Hepatocyte (in vitro differentiated cells): ENCODE results near the gene TMEM108. TPM values are rescaled to one million over a fixed set of nuclear protein-coding genes. Genes with fewer than 3 reads are reported as not detected.
"Not testable (repeated sequence)": the region's sequence is repeated elsewhere in the genome, so short reads cannot be mapped to it uniquely, and the experiment has no call there.

Experiments
- DNase-seq: peaks from one replicate; pipeline ENCODE4 v3.0.0-alpha.2; 2016; ENCODE audit warnings: low spot score
- H2AFZ ChIP-seq: fragments of 200-600 bp; sonication (generic); 2 replicates; pipeline ENCODE4 v1.6.0; 2016; ENCODE audit warnings: antibody characterized with exemption, mild to moderate bottlenecking
- H3K27ac ChIP-seq: fragments of 200-600 bp; sonication (generic); 2 replicates; pipeline ENCODE4 v1.5.1; 2016; ENCODE audit warnings: mild to moderate bottlenecking
- H3K27me3 ChIP-seq: fragments of 200-600 bp; sonication (generic); 2 replicates; pipeline ENCODE4 v1.6.1; 2016
- H3K36me3 ChIP-seq: fragments of 200-600 bp; sonication (generic); replicated peaks from 2 replicates; pipeline ENCODE4 v1.5.1; 2016; ENCODE audit warnings: low read depth; ENCODE audit not compliant: insufficient read depth
- H3K4me1 ChIP-seq: fragments of 200-600 bp; sonication (generic); 2 replicates; pipeline ENCODE4 v1.5.1; 2016; ENCODE audit warnings: mild to moderate bottlenecking, moderate library complexity; ENCODE audit not compliant: insufficient read depth
- H3K4me2 ChIP-seq: fragments of 200-600 bp; sonication (generic); 2 replicates; pipeline ENCODE4 v1.6.0; 2016
- H3K4me3 ChIP-seq: fragments of 200-600 bp; sonication (generic); 2 replicates; pipeline ENCODE4 v1.5.1; 2016; ENCODE audit warnings: mild to moderate bottlenecking
- H3K79me2 ChIP-seq: fragments of 200-600 bp; sonication (generic); 2 replicates; pipeline ENCODE4 v1.6.0; 2017; ENCODE audit warnings: mild to moderate bottlenecking
- H3K9me2 ChIP-seq: fragments of 200-600 bp; sonication (generic); replicated peaks from 2 replicates; pipeline ENCODE4 v1.6.0; 2017; ENCODE audit warnings: mild to moderate bottlenecking; ENCODE audit not compliant: insufficient read depth
- H3K9me3 ChIP-seq: fragments of 200-600 bp; sonication (generic); 2 replicates; pipeline ENCODE4 v1.5.1; 2016; ENCODE audit warnings: low read depth, mild to moderate bottlenecking
- H4K20me1 ChIP-seq: fragments of 200-600 bp; sonication (generic); 2 replicates; pipeline ENCODE4 v1.6.0; 2016; ENCODE audit warnings: mild to moderate bottlenecking; ENCODE audit not compliant: insufficient read depth, poor library complexity, severe bottlenecking
- EZH2 ChIP-seq: fragments of 200-600 bp; sonication (generic); IDR thresholded peaks from 2 replicates; pipeline ENCODE4 v1.6.1; 2016; ENCODE audit warnings: antibody characterized with exemption, mild to moderate bottlenecking, borderline replicate concordance
- EZH2phosphoT487 ChIP-seq: fragments of 200-600 bp; sonication (generic); IDR thresholded peaks from one replicate; pipeline ENCODE4 v1.6.1; 2018; ENCODE audit warnings: antibody characterized with exemption, mild to moderate bottlenecking, low read depth, moderate library complexity; ENCODE audit not compliant: unreplicated experiment, severe bottlenecking
- WGBS: methylation state at CpG from one replicate; pipeline ENCODE4 v1.1.6; 2016; ENCODE audit warnings: low lambda C conversion rate; ENCODE audit errors: missing lambda C conversion rate; 5-methylcytosine and 5-hydroxymethylcytosine counted together
- polyA plus RNA-seq: library from polyadenylated mRNA; unstranded; fragments of >200 nt; fragmentation: Nextera tagmentation; extraction: Ambion mirVana; gene quantifications from 2 replicates; pipeline ENCODE4 v1.2.1, GENCODE V29; 2016
- total RNA-seq: library from RNA; depleted of rRNA; stranded (reverse); fragments of >200 nt; gene quantifications from 2 replicates; pipeline ENCODE4 v1.2.3, GENCODE V29; 2014
- TF ChIP-seq, protein P1 (sequence below): fragments of 200-600 bp; sonication (generic); IDR thresholded peaks from 2 replicates; pipeline ENCODE4 v1.5.1; 2016; ENCODE audit warnings: antibody characterized with exemption, mild to moderate bottlenecking; ENCODE audit not compliant: poor library complexity

Gene TMEM108
- total and polyA plus RNA-seq, 2 experiments from 2014 or later, result 0.53 to 6.5 TPM

DNA sequence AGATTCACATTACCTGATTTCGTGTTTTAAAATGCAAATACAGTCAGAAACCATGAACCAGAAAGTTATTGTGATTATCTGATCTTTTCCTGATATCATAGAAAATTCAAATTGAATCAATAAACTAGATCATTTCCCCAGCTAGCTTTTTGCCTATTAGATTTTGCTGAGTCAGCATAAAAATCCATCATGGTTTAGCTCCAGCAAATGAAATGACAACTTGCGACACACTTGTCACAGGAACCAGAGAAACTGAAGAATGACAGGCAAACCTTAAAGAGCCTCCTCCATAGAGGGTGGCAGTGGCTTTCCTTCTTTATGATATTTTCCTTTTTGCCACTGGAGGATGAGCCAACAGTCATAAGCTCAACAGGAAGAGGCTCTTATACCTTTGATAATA, 30.6 kb upstream of the TMEM108 start:
- Histone ChIP-seq H3K4me2 (no peak overlapping the region), H3K36me3 (no peaks in the 10 kb centered on the region), H2AFZ (no peak overlapping the region), H3K9me3 (no peaks in the 10 kb centered on the region), H3K27ac (no peak overlapping the region), H3K27me3 (no peaks in the 10 kb centered on the region), H3K4me3 (no peak overlapping the region), H3K9me2 (no peaks in the 10 kb centered on the region), H3K79me2 (no peaks in the 10 kb centered on the region), H3K4me1 (no peaks in the 10 kb centered on the region), H4K20me1 (no peaks in the 10 kb centered on the region)
- no peak for DNase-seq
- TF ChIP-seq EZH2phosphoT487, result no peak
- TF ChIP-seq, protein P1, sequence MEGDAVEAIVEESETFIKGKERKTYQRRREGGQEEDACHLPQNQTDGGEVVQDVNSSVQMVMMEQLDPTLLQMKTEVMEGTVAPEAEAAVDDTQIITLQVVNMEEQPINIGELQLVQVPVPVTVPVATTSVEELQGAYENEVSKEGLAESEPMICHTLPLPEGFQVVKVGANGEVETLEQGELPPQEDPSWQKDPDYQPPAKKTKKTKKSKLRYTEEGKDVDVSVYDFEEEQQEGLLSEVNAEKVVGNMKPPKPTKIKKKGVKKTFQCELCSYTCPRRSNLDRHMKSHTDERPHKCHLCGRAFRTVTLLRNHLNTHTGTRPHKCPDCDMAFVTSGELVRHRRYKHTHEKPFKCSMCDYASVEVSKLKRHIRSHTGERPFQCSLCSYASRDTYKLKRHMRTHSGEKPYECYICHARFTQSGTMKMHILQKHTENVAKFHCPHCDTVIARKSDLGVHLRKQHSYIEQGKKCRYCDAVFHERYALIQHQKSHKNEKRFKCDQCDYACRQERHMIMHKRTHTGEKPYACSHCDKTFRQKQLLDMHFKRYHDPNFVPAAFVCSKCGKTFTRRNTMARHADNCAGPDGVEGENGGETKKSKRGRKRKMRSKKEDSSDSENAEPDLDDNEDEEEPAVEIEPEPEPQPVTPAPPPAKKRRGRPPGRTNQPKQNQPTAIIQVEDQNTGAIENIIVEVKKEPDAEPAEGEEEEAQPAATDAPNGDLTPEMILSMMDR, result no peak
- TF ChIP-seq EZH2, result no peak
- WGBS, result 86% methylated on average over 2 of the region's 2 CpGs

DNA sequence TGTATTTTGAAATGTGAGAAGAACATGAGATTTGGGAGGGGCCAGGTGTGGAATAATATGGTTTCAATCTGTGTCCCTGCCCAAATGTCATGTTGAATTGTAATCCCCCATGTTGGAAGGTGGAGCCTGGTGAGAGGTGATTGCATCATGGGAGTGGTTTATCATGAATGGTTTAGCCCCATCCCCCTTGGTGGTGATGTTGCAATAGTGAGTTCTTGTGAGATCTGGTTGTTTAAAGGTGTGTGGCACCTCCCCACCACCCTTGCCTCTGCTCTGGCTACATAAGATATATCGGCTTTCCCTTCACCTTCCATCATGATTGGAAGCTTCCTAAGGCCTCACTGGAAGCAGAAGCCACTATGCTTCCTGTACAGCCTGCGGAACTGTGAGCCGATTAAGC, 23.9 kb upstream of the TMEM108 start:
- Histone ChIP-seq H3K36me3 (no peaks in the 10 kb centered on the region), H3K4me1 (no peaks in the 10 kb centered on the region), H4K20me1 (no peaks in the 10 kb centered on the region), H3K79me2 (no peaks in the 10 kb centered on the region), H2AFZ (no peak overlapping the region), H3K9me3 (no peaks in the 10 kb centered on the region), H3K27me3 (no peaks in the 10 kb centered on the region), H3K27ac (no peak overlapping the region), H3K4me2 (no peak overlapping the region), H3K9me2 (no peaks in the 10 kb centered on the region), H3K4me3 (no peak overlapping the region)
- WGBS, result 97% methylated on average over 3 of the region's 3 CpGs
- no peak for DNase-seq
- TF ChIP-seq EZH2phosphoT487, result no peak
- no peak for TF ChIP-seq EZH2
- TF ChIP-seq, protein P1, result no peak

DNA sequence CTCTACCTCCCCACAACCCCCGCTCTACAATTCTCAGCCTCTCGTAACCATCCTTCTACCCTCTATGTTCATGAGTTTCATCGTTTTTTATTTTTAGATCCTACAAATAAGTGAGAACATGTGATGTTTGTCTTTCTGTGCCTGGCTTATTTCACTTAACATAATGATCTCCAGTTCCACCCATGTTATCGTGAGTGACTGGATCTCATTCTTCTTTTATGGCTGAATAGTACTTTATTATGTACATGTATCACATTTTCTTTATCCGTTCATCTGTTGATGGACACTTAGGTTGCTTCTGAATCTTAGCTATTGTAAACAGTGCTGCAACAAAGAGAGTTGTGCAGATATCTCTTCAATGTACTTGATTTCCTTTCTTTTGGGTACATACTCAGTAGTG, 22.6 kb upstream of the TMEM108 start:
- not testable (repeated sequence) for DNase-seq, H3K4me3 ChIP-seq, H3K27me3 ChIP-seq, H3K9me2 ChIP-seq, H3K27ac ChIP-seq, H3K4me2 ChIP-seq, H2AFZ ChIP-seq, H3K9me3 ChIP-seq, H3K79me2 ChIP-seq, H4K20me1 ChIP-seq, H3K36me3 ChIP-seq, H3K4me1 ChIP-seq
- 63% methylated on average over 5 of the region's 5 CpGs for WGBS

DNA sequence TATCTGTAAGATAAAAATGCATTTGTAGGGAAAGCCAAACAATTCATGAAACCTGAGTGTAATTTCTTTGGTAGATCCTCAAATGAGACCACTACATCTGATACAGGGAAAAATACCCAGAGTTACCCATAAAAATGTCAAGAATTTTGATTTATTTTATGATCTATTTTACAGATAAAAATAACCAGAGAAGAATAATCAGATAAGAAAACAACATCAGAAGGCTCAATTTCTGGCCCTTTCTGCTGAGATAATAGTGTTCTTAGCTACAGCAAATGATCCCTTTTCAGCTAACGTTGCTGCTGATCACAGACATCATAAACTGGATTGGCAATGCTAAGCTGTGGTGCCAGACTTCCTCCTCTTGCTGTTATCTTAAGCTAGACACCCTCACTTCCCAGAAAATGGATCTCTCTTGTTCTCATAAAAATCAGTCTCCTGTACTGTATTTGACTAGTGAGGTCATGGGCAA, 21.3 kb upstream of the TMEM108 start:
- DNase-seq, result no peak
- Histone ChIP-seq H2AFZ (no peak overlapping the region), H3K9me2 (no peaks in the 10 kb centered on the region), H3K27ac (no peak overlapping the region), H4K20me1 (no peaks in the 10 kb centered on the region), H3K4me3 (no peak overlapping the region), H3K27me3 (no peaks in the 10 kb centered on the region), H3K36me3 (no peaks in the 10 kb centered on the region), H3K79me2 (no peaks in the 10 kb centered on the region), H3K4me2 (no peak overlapping the region), H3K9me3 (no peaks in the 10 kb centered on the region), H3K4me1 (no peaks in the 10 kb centered on the region)
- TF ChIP-seq, protein P1, result no peak
- TF ChIP-seq EZH2, result no peak
- TF ChIP-seq EZH2phosphoT487, result no peak
- 10% methylated on average over 1 of the region's 1 CpG for WGBS
